ENCODE results near the gene PBX1.

DNA sequence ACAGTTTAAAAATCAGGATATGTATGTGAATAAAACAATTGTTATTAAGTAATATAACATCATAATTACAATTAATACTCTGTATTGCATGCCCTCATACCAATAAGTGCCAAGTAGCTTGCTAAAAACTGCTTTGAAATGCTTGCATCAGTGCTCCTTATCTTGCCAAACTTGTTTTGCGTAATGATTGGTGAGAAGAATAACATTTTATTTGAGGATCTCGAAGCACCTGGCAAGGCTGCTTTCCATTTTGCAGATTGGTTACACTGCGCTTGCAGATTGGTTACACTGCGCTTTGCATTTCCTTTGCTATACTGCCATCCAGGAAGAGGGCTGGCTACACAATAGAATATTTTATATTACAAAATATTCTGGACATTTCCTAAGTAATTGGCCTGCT lies 1.7 kb upstream of the PBX1 start:
- TF ChIP-seq POLR2AphosphoS5 (IDR thresholded peaks at IDR 0.05) = peak; percentile 57
- no peak for TF ChIP-seq CTCF (IDR thresholded peaks at IDR 0.05)
